Gastrocnemius medialis (tissue), 4 donors: Measurements from ENCODE around the gene KIF20B.

ENCODE experiments used
- POLR2A ChIP-seq, 2 donors: fragments of 450-650 bp; IDR thresholded peaks; one replicate each; pipeline ENCODE4 v1.6.1; 2017; ENCODE audit warnings: antibody characterized with exemption in 2 of 2, mild to moderate bottlenecking in 2 of 2, moderate library complexity in 2 of 2
- TF ChIP-seq, protein P1 (sequence below), 5 experiments: fragments of 450-650 bp in 3 of 5; fragments of 200-600 bp in 2 of 5; sonication (generic) in 2 of 5; IDR thresholded peaks in 4 of 5; conservative IDR thresholded peaks in 1 of 5; 1 replicate in 4 of 5; 2 replicates in 1 of 5; pipeline ENCODE4 v1.5.1; 2016 to 2019; ENCODE audit warnings: antibody characterized with exemption in 5 of 5, mild to moderate bottlenecking in 3 of 5, moderate library complexity in 3 of 5

DNA sequence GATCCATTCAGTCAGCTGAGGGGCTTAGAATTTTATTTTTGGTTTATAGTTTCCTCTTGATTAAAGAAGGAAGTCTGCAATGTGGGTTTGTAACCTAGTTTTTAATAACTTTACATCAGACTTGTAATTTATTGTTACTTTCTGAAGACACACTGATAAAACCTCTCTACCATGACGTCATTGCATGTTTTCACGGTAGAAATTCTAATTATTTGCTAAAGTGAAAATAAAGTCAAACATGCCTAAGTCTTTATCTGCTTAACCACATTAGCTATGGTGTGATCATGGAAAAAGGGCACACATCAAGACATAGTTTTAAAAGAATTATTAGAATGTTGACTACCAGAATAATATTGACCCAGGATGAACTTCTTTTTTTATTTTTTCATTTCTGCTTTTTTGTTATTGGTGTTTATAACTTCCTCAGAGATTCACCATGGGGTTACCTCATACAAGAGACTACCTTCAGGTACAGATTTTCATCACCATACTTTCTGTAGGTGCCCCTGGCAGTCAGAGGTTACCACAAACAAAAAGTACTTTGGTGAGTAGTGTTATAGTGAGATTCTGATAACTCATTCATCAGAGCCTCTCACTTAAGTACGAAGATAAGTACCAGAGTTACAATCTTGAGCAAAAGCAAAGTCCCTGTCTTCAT, 49.3 kb upstream of the KIF20B start:
- TF ChIP-seq, protein P1, sequence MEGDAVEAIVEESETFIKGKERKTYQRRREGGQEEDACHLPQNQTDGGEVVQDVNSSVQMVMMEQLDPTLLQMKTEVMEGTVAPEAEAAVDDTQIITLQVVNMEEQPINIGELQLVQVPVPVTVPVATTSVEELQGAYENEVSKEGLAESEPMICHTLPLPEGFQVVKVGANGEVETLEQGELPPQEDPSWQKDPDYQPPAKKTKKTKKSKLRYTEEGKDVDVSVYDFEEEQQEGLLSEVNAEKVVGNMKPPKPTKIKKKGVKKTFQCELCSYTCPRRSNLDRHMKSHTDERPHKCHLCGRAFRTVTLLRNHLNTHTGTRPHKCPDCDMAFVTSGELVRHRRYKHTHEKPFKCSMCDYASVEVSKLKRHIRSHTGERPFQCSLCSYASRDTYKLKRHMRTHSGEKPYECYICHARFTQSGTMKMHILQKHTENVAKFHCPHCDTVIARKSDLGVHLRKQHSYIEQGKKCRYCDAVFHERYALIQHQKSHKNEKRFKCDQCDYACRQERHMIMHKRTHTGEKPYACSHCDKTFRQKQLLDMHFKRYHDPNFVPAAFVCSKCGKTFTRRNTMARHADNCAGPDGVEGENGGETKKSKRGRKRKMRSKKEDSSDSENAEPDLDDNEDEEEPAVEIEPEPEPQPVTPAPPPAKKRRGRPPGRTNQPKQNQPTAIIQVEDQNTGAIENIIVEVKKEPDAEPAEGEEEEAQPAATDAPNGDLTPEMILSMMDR (IDR thresholded peaks at IDR 0.05 in 4 of 5, conservative IDR thresholded peaks at IDR 0.05 in 1 of 5), result no peak
- no peak for TF ChIP-seq POLR2A (IDR thresholded peaks at IDR 0.05)
